HG03558 (cell line): ENCODE measurements around the gene KIF13A.
"Not testable (repeated sequence)": the region's sequence is repeated elsewhere in the genome, so short reads cannot be mapped to it uniquely, and the experiment has no call there.

ENCODE experiments used
- ATAC-seq: cut with Tn5 transposase; IDR thresholded peaks from one replicate; pipeline ENCODE4 v1.9.1; 2021; ENCODE audit warnings: moderate number of reproducible peaks; ENCODE audit not compliant: unreplicated experiment; ENCODE audit errors: extremely low read depth

The KIF13A gene

GRCh38 chr6:17987447-17987696 lies at the start of gene KIF13A:
Gene KIF13A (minus strand): TSS chr6:17987635. CDS start chr6:17987463, 172 bp downstream.
- ATAC-seq, result peak; percentile 24

DNA sequence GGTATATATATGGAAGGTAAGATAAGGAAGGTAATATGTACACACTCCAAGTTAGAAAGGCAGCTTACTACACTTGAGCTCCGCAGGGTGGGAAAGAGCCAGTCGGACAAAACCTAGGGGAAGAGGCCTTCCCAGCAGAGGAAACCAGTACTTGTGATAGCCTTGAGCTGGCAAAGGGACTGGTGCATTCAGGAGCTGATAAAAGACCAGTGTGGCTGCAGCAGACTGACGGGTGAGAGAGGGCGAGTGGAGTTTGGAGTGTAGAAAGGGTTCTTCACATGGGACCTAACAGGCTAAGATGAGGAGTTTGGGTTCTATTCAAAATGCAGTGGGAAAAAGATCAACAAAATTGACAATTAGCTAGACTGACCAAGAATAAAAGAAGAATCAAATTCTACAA lies 49.3 kb upstream of the KIF13A start:
- ATAC-seq, result no peak

DNA sequence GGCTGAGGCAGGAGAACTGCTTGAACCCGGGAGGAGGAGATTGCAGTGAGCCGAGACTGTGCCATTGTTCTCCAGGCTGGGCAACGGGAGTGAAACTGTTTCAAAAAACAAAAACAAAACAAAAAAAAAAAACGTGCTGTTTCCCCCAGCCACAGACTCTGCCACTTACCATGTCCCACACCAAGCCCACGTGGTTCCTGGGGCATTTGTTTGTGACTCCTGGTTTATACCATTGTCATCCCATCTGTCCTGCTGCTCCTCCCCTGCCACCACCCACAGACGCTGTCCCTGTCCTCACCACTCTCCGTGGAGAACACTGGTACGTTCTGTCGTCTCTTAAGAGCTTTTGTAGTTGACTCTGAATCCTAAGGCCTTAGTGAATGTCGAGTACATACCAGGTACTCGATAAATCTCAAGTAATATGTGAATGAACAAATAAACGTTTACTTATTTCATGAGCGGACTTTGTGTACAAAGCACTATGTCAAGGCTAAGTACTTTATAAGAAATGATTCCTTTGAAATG lies 48.0 kb upstream of the KIF13A start:
- no peak for ATAC-seq

- no peak for ATAC-seq
Observed at GRCh38 chr6:18034798-18035202, 47.4 kb upstream of the KIF13A start.

GRCh38 chr6:18031680-18032256 lies 44.3 kb upstream of the KIF13A start:
- no peak for ATAC-seq

DNA sequence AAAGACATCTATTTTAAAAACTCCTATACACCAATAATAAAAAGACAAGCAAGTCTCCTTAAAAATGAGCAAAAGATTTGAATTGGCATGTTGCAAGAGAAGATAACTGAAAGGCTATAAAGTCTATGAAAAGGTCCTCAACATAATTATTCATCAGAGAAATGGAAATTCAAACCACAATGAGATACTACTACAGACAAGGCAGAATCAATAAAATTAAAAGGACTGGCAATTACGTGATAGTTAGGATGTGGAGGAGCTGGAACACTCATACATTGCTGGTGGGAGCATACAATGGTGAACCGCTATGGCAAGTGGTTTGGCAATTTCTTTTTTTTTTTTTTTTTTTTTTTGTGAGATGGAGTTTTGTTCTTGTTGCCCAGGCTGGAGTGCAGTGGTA lies 43.8 kb upstream of the KIF13A start:
- no peak for ATAC-seq

- ATAC-seq, result no peak
Observed at GRCh38 chr6:18028332-18028731, 40.9 kb upstream of the KIF13A start.

DNA sequence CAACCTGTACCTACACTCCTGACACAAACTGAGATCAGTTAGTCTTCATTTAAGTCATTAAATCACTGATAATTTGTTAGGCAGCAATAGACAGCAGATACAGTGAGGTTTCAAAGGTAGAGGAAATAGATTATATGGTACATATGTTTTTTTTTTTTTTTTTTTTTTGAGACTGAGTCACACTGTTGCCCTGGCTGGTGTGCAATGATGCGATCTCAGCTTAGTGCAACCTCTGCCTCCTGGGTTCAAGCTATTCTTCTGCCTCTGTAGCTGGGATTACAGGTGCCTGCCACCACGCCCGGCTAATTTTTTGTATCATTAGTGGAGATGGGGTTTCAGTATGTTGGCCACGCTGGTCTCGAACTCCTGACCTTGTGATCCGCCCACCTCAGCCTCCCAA lies 38.2 kb upstream of the KIF13A start:
- no peak for ATAC-seq

DNA sequence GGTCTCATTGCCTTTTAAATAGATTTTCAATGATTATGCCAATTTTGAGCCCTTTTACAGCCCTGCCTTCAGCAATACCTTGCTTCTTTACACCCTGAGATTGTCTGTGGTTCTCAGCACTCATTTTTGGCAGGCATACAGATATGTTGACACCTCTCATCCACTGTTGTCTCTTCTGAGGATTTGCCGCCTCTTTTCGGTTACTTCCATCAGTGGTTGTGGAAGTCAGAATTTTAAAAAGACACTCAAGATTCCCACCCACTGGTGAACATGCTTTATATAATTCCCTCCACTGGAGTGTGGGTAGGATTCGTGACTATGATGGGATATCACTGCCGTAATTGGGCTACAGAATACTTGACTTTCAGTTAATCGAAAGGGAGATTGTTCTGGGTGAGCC lies 37.4 kb upstream of the KIF13A start:
- no peak for ATAC-seq

- ATAC-seq, result no peak
Observed at GRCh38 chr6:18023891-18024290, 36.5 kb upstream of the KIF13A start.

GRCh38 chr6:18022398-18023231 lies 35.2 kb upstream of the KIF13A start:
- no peak for ATAC-seq

- no peak for ATAC-seq
Observed at GRCh38 chr6:18021166-18021850, 33.9 kb upstream of the KIF13A start.

DNA sequence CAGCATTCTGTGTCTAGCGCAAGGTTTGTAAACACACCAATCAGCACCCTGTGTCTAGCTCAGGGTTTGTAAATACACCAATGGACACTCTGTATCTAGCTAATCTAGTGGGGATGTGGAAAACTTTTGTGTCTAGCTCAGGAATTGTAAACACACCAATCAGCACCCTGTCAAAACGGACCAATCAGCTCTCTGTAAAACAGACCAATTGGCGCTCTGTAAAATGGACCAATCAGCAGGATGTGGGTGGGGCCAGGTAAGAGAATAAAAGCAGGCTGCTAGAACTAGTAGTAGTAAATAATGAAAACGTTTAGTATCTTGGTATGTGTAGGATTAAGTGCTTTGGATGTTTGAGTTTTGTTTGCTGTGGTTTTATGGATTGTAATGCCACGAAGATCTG lies 33.1 kb upstream of the KIF13A start:
- ATAC-seq, result not testable (repeated sequence)

DNA sequence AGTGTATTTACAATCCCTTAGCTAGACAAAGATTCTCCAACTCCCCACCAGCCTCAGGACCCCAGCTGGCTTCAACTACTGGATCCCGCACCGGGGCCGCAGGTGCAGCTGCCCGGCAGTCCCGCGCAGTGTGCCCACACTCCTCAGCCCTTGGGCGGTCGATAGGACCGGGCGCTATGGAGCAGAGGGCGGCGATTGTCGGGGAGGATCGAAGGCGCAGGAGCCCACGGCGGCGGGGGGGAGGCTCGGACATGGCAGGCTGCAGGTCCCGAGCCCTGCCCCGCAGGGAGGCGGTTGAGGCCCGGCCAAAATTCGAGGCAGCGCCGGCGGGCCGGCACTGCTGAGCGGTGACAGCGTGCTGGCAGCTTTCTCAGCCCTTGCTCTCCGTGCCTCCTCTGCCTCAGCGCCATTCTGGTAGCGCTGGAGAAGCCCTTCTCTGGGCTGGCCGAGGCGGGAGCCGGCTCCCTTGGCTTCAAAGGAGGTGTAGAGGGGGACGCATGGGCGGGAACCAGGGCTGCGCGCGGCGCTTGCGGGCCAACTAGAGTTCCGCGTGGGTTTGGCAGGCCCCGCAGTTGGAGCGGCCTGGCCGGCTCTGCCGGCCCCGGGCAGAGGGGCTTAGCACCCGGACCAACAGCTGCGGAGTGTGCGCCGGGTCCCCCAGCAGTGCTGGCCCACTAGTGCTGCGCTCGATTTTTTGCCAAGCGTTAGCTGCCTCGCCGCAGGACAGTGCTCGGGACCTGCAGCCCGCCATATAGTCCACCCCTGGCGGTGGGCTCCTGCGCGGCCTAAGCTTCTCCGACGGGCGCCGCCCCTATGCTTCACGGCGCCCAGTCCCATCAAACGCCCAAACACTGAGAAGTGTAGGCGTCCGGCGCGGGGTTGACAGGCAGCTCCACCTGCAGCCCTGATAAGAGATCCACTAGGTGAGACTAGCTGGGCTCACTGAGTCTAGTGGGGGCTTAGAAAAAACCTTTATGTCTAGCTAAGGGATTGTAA lies 32.4 kb upstream of the KIF13A start:
- ATAC-seq, result no peak

- not testable (repeated sequence) for ATAC-seq
Observed at GRCh38 chr6:18019133-18019532, 31.7 kb upstream of the KIF13A start.

DNA sequence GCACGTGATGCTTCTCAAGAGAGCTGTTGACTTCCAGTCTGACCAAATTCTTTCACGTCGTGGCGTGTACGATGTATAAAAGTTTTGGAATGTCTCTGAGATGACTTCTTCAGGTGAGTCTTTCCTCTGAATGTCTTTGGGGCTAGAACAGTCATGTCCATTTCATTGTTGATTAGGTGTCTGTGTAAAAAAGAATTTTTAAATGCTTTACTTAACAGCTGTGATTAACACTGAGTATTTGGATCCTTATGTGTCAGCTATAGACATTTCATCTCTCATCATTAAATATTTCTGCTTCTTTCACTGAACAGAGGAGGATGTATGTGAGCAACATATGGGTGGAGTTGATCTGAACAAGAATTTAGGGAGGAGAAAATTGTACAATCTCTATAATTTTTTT lies 29.3 kb upstream of the KIF13A start:
- ATAC-seq, result no peak

DNA sequence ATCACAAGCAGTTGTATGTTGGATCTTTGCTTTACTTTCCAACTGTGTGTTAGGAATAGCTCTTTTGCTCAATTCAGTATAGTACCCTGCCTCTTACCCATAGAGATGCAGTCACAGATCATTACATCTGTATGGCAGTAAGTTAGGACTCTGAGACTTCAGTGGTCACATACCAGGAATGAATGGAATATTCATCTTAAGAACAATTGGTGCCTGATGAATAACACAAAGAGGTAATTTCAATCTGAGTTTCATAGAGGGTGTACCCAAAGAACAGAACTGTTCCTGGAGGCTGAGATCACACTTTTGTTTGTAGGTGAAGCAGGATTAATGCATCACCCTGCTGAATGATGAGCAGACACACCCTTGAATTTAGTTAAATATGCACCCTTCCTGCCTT lies 28.7 kb upstream of the KIF13A start:
- no peak for ATAC-seq

- no peak for ATAC-seq
Observed at GRCh38 chr6:18011287-18011686, 23.9 kb upstream of the KIF13A start.

- ATAC-seq, result not testable (repeated sequence)
Observed at GRCh38 chr6:18010540-18010939, 23.1 kb upstream of the KIF13A start.

- no peak for ATAC-seq
Observed at GRCh38 chr6:18004256-18004985, 17.0 kb upstream of the KIF13A start.
